Ishikawa (cell line): ENCODE data around the gene POLR1D.

Experiments used
- CEBPB ChIP-seq: IDR thresholded peaks from 2 replicates; pipeline ENCODE4 v1.6.1; 2012
- EGR1 ChIP-seq: IDR thresholded peaks from 2 replicates; pipeline ENCODE4 v1.6.1; 2012
- FOXM1 ChIP-seq: IDR thresholded peaks from 2 replicates; pipeline ENCODE4 v1.6.1; 2012; ENCODE audit warnings: low read depth, borderline replicate concordance
- NFIC ChIP-seq: IDR thresholded peaks from 2 replicates; pipeline ENCODE4 v1.6.1; 2012
- RAD21 ChIP-seq: IDR thresholded peaks from 2 replicates; pipeline ENCODE4 v1.6.1; 2012; ENCODE audit warnings: low read depth
- TCF12 ChIP-seq: IDR thresholded peaks from 2 replicates; pipeline ENCODE4 v1.6.1; 2012; ENCODE audit warnings: low read depth
- TEAD4 ChIP-seq: IDR thresholded peaks from 2 replicates; pipeline ENCODE4 v1.6.1; 2012
- YY1 ChIP-seq: IDR thresholded peaks from 2 replicates; pipeline ENCODE4 v1.6.1; 2012; ENCODE audit warnings: low read depth
- ZBTB7A ChIP-seq: IDR thresholded peaks from 2 replicates; pipeline ENCODE4 v1.6.1; 2012; ENCODE audit warnings: low read depth
- TF ChIP-seq, protein P1 (sequence below): IDR thresholded peaks from 2 replicates; pipeline ENCODE4 v1.6.1; 2012; ENCODE audit warnings: low read depth, mild to moderate bottlenecking
- TF ChIP-seq, protein P2 (sequence below): IDR thresholded peaks from 2 replicates; pipeline ENCODE4 v1.6.1; 2012

DNA sequence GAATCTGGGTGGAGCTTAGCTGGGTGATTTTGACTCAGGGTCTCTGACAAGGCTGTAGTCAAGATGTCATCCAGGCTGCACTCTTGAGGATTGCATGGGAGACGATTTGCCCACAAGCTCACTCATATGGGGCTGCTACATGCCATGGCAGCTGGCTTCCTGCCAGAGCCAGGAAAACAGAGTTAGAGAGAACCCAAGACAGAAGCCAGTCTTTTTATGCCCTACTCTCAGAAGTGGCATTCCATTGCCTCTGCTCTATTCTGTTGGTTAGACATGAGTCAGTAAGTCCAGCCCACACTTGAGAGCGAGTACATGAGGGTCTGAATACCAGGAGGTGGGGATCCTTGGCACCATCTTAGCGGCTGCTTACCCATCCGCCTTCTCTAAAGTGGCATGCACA, 9.5 kb downstream of the POLR1D start:
- TF ChIP-seq, protein P1, sequence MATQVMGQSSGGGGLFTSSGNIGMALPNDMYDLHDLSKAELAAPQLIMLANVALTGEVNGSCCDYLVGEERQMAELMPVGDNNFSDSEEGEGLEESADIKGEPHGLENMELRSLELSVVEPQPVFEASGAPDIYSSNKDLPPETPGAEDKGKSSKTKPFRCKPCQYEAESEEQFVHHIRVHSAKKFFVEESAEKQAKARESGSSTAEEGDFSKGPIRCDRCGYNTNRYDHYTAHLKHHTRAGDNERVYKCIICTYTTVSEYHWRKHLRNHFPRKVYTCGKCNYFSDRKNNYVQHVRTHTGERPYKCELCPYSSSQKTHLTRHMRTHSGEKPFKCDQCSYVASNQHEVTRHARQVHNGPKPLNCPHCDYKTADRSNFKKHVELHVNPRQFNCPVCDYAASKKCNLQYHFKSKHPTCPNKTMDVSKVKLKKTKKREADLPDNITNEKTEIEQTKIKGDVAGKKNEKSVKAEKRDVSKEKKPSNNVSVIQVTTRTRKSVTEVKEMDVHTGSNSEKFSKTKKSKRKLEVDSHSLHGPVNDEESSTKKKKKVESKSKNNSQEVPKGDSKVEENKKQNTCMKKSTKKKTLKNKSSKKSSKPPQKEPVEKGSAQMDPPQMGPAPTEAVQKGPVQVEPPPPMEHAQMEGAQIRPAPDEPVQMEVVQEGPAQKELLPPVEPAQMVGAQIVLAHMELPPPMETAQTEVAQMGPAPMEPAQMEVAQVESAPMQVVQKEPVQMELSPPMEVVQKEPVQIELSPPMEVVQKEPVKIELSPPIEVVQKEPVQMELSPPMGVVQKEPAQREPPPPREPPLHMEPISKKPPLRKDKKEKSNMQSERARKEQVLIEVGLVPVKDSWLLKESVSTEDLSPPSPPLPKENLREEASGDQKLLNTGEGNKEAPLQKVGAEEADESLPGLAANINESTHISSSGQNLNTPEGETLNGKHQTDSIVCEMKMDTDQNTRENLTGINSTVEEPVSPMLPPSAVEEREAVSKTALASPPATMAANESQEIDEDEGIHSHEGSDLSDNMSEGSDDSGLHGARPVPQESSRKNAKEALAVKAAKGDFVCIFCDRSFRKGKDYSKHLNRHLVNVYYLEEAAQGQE = no peak
- TF ChIP-seq TCF12 (no peak), FOXM1 (no peak), CEBPB (no peak), YY1 (no peak), RAD21 (no peak), TEAD4 (no peak), EGR1 (no peak), ZBTB7A (no peak), NFIC (no peak)
- TF ChIP-seq, protein P2, sequence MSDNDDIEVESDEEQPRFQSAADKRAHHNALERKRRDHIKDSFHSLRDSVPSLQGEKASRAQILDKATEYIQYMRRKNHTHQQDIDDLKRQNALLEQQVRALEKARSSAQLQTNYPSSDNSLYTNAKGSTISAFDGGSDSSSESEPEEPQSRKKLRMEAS = no peak
